SIG-M5 (cell line): ENCODE results near the gene FLNC.

ENCODE experiments used
- DNase-seq: peaks from one replicate; lab custom pipeline; 2025; lab: John Stamatoyannopoulos, UW

The FLNC gene

DNA sequence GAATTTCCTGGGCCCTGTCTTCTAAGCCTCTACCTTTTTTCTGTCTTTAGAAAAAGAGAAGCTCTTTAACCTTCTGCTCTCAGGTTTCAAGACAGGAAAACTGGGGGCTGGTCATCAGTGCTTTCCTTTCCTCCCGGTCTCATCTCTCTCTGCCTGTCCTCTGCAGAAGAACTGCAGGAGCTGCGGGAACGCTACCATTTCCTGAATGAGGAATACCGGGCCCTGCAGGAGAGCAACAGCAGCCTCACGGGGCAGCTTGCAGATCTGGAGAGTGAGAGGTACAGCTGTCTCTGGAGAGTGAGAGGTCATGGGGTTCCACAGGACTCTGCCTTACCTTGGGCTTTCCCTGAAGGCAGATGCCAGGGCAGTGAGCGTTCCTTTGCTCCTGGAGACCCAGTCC lies 25.7 kb upstream of the FLNC start:
- DNase-seq: no peak

DNA sequence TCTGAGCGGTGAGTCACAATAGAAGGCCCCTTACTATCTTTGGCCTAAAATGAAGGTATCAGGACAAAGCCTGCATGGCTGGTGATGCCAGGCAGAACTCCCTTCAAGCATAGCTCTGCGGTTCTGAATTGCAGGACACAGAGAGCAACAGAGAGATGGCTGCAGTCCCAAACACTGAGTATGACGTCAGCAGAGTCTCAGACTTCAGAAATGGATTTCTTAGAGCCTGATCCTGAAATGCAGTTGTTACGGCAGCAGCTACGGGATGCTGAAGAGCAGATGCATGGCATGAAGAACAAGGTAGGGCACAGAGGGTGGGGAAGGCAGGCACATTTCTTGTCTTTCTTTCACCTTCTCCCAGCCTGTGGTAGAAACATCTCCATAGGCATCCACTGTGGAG lies 25.0 kb upstream of the FLNC start:
- DNase-seq: no peak

DNA sequence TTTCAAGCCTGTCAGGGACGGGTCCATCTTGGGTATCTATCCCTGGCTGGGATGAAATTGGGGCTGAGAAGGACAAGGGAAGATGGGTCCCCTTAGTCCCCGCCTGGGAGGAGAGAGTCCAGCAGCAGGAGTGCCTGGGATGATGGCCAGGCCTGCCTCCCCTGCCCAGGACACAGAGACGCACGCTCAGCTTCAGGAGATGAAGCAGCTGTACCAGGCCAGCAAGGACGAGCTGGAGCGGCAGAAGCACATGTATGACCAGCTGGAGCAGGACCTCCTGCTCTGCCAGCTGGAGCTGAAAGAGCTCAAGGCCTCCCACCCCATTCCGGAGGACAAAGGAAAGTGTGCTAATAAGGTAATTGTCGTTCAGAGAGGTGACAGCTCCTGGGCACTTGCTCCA lies 23.0 kb upstream of the FLNC start:
- DNase-seq: no peak

DNA sequence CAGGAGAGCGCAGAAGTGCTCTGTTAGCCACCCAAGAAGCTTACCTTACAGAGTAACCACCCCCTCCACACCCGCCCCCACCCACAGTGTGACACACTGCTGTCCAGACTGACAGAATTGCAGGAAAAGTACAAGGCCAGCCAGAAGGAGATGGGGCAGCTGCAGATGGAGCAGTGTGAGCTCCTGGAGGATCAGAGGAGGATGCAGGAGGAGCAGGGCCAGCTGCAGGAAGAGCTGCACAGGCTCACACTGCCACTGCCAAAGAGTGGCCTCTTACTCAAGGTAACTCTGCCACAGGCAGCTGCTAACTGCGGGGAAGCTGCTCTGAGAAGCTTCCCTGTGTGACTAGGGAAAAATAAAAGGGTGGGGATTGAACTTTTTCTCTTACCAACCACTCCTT lies 20.8 kb upstream of the FLNC start:
- DNase-seq: no peak

DNA sequence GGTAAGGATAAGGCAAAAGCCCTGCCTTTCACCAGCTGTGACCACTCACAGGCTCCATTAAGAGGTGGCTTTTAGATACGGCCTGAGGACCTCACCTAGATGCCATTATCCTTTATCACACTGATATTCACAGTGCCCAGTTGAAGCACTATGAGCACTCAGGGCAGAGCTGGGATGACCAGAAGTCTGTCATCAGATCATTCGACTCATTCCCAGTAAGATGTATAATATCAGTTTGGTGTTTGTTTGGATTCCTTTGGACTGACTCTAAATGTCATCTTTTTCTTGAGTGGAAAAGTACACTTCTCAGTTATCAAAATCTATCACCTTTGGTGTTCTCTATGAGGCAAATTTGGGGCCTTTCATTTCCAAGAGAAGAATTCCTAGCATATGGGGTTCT lies 19.7 kb upstream of the FLNC start:
- no peak for DNase-seq

DNA sequence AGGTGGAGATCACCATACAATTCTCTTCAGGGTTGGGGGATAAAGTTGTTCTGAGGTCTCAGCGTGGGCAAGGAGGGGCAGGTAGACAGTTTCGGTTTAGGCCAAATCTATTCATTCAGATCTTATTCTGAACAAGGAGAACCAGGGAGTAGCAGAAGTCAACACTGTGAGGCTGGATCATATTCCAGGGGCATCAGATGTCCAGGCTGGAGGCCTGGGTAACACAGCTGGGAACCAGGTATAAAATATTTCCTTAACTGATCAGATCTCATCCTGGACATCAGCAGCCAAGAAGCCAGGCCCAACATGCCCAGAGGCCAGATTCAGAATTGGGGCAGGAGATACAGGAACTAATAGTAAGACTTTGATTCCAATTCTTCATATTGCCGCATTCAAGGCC lies 19.2 kb upstream of the FLNC start:
- no peak for DNase-seq

DNA sequence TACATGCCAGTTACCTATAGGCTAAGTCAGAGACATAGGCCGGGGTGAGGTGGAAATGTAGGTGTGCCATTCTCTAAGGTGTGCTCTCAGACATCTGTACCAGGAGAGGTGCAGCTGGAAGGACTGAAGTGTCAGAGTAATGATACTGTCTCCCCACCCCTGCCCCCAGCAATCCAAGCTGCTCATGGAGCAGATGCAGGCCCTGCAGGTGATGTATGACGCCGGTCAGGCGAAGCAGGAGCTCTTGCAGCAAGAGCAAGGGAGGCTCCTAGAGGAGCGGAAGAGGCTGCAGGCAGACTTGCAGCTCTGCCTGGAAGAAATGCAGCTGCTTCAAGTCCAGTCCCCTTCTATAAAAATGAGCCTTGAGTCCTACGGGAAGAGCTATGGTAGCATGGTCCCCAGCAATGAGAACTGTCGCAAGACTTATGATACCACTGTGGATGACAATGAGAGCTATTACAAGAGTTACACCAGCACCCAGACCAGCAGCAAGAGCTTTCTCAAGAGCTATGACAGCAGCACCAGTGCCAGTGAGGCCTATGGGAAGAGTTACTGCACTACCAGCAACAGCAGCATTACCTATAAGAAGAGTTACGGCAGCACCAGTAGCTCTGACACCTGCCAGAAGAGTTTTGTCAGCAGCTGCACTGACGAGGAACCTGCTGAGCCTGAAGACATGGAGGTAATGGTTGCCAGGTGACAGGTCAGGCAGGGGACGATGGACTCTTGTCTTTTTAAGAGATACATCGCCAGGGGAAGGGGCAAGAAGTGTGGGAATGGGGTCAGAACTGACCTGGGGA lies 18.4 kb upstream of the FLNC start:
- no peak for DNase-seq

DNA sequence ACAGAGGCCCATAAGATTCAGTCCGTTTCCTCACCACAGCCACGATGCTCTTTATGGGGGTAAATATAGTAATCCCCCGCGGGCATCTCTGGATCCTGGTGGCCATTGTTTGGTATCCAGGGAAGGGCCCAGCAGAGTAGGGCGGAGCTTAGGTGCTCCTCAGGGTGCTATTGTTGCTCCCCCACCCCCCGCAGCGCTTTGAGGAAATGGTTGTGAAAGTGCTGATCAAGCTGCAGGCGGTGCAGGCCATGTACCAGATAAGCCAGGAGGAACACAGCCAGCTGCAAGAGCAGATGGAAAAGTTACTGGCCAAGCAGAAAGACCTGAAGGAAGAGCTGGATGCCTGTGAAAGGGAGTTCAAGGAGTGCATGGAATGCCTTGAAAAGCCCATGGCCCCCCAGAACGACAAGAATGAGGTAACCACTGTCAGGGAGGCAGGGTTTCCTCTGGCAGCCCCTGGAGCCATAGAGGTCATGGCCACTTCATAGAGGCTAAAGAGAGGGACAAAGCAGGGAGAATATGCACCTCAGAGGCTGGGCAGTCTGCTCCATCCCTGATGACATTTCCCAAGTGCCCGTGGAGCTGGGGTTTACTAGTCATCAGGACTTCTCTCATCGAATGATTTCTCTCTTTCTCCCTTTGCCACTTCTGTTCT lies 17.6 kb upstream of the FLNC start:
- DNase-seq: peak; percentile 26

DNA sequence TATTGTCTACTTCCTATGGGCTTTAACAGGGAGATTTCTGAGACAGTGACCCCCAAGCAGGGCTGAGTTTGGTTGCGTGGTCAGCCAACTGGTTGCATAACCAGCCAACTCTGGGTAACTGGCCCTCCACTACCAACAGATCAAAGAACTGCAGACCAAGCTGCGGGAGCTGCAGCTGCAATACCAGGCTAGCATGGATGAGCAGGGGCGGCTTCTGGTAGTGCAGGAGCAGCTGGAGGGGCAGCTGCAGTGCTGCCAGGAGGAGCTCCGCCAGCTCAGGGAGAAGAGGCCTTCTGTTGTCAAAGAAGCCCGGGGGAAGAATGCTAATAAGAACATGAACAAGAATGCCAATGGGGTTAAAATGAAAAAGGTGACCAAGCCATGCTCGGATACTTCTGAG lies 15.7 kb upstream of the FLNC start:
- DNase-seq: no peak

DNA sequence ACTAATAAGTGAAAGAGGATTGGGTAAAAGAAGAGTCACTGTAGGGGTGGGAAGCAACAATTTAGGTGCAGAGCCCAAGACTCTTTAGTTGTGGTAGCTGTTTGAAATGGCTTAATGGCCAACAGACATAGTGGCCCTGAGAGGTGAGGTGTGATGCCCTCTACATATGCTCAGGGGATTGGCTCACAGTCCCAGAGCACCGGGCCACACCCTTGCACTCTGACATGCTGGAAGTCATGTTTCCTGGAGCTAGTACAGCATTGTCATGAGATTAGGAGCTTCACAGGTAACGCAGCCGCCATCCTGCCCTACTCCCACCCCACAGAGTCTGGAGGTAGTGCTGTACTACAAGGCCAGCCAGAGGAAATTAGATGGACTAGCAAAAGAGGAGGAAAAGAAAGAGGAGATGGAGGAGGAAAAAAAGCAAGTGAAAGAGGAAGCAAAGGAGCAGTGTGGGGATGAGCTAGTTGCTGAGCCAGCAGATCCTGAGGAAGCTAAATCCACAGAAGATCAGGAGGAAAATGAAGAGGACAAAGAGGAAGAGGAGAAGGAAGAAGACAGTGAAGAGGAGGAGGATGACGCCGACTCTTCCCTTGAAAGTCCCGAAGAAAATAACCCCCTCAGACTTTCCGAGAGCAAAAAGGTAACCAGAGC lies 14.8 kb upstream of the FLNC start:
- no peak for DNase-seq

DNA sequence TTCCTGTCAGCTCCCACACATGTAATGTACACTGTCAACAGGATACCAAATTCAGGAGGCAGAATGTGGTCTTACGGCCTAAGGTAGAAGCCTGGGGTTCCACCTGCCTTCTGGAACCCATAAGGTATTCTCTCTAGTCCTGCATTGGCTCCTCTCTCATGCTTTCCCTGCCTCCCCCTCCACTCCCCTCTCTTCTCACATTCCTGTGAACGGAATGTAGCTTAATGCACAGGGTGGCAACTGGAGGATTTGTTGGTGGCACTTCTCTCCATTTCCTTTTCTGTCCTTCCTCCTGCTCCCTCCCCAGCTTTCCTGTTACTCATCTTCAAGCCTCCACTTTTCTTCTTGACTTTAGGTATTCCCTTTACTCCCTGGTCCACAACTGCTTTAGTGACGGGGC lies 11.5 kb upstream of the FLNC start:
- DNase-seq: no peak

DNA sequence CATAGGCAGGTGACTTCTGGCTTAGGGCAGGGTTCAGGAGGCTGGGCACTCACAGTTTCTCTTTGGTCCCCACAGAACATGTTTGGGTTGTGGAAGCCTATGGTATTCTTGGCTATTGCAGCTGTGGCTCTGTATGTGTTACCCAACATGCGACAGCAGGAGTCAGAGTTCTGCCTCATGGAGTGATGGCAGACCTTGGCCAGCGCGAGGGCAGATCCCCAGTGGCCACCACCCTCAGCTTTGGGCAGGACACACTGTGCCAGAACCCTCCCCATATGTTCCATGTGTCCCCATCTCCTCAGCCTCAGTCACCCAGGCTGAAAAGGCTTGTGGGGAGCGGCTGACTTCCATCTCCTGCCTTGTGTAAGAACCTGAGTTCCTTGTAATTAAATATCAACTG lies 8.5 kb upstream of the FLNC start:
- no peak for DNase-seq

DNA sequence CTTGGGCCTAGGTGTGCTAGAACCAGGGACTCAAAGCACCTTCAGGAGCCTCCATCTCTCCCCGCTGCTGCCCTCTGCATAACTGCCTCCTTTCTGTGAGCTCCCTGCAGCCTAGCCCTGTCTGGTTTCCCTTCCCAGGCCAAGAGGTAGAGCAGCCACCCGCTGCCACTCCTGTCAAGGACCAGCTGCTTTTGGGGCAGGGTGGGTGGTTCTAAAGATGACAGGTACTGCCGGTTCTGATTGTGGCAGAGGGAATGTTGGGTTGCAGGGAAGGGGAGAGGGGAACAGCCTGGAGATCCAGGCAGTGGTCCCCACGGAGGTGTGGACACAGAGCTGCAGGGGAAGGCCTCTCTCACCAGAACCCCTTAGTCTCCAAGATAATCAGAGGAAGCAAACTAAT lies 3.7 kb upstream of the FLNC start:
- no peak for DNase-seq

DNA sequence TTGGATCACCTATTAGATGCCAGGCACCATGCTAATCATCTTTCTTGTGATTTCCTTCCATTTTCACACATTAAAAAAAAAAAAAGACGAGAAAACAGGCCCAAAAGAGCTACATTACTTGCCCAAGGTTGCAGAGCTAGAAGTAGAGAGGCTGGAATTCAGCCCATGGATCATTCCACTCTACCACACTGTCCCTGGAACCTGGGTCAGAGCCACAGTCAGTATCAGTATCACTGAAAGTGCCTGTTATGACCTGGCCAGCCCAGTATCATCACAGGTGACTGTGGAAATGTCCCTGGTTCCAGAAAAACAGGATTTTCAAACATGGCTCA lies 3.3 kb upstream of the FLNC start:
- no peak for DNase-seq

DNA sequence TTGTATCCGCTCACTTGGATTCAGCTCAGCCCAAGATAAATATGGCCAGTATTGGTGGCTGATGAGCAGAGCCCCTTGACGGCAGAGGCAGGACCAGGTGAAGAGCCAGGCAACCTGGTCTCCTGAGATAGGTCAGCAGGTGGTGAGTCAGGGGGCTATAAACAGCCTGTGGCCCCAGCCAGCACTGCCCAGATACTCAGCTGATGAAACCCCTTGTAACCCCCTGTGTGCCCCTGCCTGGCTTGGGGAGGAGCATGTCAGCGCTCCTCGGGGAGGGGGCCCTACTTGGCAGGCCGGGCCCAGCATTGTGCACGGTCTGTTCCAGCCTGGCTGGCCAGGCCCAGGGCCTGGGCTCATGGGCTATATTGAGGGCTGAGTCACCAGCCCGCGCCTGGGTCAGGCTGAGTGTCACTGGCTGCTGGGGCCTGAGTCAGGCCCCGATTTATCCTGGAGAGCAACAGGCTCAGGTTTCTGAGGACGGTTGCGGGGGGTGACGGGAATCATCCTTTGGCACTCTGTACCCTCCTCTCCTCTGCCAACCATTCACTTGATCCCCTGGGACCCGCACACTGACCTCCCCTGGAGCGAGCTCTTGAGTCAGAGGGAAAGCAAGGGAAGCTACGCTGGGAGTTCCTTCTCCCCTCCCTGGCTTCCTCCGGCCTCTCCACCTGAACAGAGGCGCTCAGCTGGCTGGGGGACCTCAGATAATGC lies 2.8 kb upstream of the FLNC start:
- DNase-seq: no peak

DNA sequence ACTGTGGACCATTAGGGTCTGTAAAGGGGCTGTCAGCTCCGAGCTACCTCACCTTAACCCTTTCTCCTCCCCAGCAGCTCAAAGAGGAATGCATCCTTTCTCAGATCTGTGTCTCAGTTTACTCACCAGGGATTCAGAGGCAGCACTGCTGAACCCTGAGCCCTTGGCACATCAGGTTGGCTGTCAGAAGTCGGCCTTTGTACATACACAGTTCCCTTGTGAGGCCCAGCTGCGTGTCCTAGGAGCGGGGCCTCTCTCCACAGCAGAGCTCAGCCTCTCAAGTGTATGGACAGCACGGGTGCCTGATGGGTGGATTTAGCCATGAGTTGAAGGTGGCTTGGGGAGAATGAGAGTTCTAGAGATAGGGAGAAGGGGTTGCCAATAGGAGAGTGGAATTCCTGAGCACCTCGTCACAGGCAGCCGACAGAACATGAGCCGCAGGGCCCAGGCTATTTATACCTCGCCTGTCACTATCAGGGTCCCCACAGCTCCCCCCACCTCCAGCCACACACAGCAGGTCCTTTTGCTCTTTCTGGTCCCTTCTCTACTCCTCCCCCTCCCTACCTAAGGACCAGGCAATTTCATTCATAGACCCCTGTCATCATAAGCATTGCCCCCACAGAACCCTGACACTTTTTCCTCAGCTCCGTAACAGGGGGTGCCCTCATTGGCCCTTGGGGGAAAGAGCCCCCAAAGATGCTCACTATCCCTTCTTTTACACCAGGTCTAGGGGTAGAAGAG lies 2.1 kb upstream of the FLNC start:
- DNase-seq: no peak

DNA sequence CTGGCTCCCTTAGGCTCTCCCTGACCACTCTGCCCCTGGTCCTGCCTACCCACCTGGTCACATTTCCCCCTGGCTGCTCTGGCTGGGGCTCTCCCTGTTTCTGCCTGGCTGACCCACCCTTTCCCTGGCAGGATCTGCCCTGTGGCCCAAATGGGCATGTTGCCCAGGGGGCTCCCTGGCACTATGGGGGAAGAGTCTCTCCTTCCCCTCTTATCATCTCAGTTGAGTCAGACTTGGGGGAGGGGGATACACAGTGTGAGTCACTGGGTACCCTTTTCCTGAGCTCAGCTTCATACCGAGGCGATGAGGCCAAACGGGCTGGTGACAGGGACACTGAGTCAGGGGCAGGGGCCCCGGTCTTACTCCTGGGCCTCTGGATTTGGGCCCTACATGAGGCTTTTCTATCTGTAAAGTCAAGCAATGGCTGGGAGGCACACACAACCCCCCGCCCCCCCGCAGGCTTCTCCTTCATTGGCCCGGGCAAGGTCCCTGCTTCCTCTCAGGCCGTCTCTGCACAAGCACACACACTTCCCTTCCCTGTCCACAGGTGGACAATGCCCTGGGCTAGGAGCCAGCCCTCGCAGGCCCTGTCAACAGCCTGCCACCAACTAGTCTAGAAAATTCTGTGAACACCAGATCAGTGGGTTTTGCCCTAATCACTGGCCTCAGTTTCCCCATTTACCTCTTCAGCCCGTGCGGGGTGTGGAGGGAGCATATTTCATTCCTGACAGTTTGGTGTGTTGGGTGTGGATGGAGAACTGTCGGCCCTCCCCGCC lies 627 bp upstream of the FLNC start:
- DNase-seq: no peak

DNA sequence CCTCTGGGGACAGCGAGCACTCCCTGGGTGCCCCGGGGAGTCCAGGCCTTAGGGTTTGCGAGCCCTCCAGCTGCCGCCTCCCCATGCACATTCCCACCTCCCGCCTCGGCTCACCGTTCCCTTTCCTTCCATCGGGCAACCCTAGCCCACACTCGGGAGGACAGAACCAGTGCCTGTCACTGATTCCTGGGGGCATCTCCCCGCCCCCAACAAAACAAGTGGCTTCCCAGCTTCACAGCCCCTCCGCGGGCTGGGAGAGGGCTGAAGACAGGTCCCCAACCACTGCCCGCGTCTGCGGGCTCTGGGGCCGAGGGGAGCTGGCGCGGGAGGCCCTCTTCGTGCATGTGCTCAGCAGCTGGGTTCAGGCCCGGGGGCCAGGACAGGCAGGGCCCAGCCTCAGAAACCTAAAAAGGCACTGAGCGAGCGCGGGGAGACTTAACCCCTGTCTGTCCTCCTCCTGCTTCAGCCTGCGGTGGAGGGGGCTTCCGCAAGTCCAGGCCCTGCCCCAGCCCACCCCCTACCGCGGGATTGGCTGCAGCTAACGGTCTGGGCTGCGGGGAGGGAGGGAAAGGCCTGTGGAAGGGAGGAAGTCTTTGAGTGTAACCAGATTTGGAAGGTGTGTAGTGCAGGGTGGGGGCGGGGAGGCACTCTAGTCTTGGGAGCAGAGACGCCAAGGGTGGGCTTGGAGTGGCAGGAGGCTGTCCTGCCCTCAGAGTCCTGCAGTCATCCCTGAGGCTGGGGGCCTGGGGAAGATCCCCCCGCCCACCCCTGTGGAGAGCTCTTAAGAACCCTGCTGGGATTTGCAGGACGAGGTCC lies 1.2 kb downstream of the FLNC start:
- DNase-seq: no peak

DNA sequence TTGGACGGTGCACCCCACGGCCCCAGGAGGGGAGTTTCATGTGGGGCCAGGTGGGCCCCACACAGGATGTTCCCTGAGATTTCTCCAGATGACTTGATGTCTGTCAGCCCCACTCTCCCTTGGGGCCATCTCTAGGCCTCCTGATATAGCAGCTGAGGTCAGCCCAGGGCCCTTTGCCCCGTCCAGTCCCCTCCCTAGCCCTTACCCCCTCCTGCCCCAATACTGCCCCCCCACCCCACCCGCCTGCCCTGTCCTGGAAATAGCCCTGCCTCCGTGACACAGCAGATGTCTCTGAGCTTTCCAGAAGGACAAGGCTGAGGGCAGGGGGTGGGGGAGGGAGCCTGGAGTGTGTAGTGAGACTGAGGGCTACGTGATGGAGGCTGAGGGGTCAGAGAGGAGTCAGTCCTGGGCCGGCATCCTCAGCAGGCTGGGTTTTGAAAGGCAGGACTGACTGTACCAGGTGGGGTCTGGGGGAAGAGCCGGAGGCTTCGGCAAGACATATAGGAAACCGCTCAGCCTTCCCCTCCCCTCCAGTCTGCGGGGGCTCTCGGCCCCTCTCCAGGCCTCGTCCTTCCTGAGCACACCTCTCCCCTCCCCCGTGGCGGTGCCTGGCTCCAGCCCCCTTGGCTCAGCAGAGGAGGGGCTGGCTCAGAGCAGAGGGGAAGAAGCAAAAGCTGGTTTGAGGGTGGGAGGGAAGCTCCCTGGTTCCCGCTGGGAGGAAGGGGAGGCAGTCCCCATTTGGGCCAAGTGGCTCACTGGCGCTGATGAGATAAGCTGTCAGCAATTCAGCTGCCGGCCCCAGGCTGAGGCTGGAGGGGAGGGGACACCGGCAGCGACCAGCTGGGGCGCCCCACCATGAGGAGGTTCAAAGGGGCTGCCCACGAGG lies 2.0 kb downstream of the FLNC start:
- no peak for DNase-seq

DNA sequence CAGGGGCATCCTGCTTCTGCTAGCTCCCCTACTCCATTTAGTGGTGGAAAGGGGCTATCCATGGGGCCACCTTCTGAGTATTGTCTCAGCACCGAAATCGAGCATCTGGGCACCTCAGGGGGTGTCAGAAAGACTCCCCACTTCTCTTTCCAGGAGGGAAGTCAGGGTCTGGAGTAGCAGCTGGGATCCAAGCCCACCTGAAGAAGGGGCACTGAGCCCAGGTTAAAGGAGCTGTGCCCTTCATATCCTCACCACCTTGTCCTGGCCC lies 2.6 kb downstream of the FLNC start:
- DNase-seq: no peak
